HG02798 (cell line): ENCODE data around the gene BCAS3.
"Not testable (repeated sequence)": the region's sequence is repeated elsewhere in the genome, so short reads cannot be mapped to it uniquely, and the experiment has no call there.

Source experiments
- ATAC-seq: cut with Tn5 transposase; IDR thresholded peaks from one replicate; pipeline ENCODE4 v1.9.1; 2021; ENCODE audit warnings: mild to moderate bottlenecking; ENCODE audit not compliant: unreplicated experiment, poor library complexity

Gene BCAS3

GRCh38 chr17:61235001-61235826, 557.6 kb downstream of the BCAS3 start:
- no peak for ATAC-seq

GRCh38 chr17:61235827-61236197, 558.2 kb downstream of the BCAS3 start:
- ATAC-seq, result no peak

- no peak for ATAC-seq
Measured at GRCh38 chr17:61237275-61237674, 559.6 kb downstream of the BCAS3 start.

GRCh38 chr17:61238455-61238933, 560.8 kb downstream of the BCAS3 start:
- ATAC-seq, result no peak

- ATAC-seq, result no peak
Measured at GRCh38 chr17:61239327-61239726, 561.7 kb downstream of the BCAS3 start.

- no peak for ATAC-seq
Measured at GRCh38 chr17:61239953-61240352, 562.3 kb downstream of the BCAS3 start.

GRCh38 chr17:61240851-61241468, 563.3 kb downstream of the BCAS3 start:
- no peak for ATAC-seq

GRCh38 chr17:61244988-61245387, 567.3 kb downstream of the BCAS3 start:
- not testable (repeated sequence) for ATAC-seq

- ATAC-seq, result no peak
Measured at GRCh38 chr17:61245706-61246135, 568.1 kb downstream of the BCAS3 start.

GRCh38 chr17:61247439-61247838, 569.8 kb downstream of the BCAS3 start:
- ATAC-seq, result no peak

GRCh38 chr17:61248399-61248798, 570.7 kb downstream of the BCAS3 start:
- no peak for ATAC-seq

GRCh38 chr17:61249649-61250299, 572.1 kb downstream of the BCAS3 start:
- no peak for ATAC-seq

- no peak for ATAC-seq
Measured at GRCh38 chr17:61250335-61250890, 572.8 kb downstream of the BCAS3 start.

- no peak for ATAC-seq
Measured at GRCh38 chr17:61251939-61252865, 574.6 kb downstream of the BCAS3 start.

- no peak for ATAC-seq
Measured at GRCh38 chr17:61253362-61253761, 575.7 kb downstream of the BCAS3 start.

- no peak for ATAC-seq
Measured at GRCh38 chr17:61253937-61254574, 576.4 kb downstream of the BCAS3 start.

- ATAC-seq, result no peak
Measured at GRCh38 chr17:61254904-61255303, 577.3 kb downstream of the BCAS3 start.

- no peak for ATAC-seq
Measured at GRCh38 chr17:61255647-61256046, 578.0 kb downstream of the BCAS3 start.

- no peak for ATAC-seq
Measured at GRCh38 chr17:61259360-61259759, 581.7 kb downstream of the BCAS3 start.
